T-helper 22 cell (primary cell): ENCODE measurements around the gene DLEC1.
"Not testable (repeated sequence)": the region's sequence is repeated elsewhere in the genome, so short reads cannot be mapped to it uniquely, and the experiment has no call there.

Source experiments
- DNase-seq: peaks from one replicate; pipeline ENCODE4 v3.0.0-alpha.2; 2020; ENCODE audit warnings: low read depth

Gene DLEC1

DNA sequence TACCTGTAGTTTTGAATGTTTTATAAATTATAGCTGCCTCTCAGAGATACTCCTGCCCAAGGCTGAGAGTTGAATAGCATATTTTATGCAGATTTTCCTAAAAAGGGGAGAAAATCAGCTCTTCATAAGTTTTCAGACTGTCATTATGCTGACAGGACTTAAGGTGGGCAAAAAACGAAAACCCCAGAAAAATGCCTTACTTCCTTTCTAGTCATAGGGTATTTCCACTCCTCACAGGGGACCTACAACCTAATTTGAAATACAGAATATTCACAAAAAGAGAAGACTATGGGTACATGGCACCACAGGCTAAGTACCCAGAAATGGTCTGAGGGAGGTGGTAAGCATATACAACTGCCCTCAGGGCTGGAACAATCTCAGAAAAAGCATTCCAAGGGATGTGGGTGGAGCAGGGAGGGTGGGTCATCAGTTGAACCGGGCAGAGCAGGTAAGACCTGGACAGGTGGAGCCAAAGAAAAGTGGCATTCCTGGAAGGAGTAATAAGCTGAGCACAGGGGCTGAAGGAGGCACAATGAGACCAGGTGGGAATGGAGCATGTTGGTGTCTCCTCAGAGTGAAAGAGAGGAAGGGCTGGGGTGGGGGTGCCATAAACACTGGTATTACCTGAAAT lies 115.7 kb downstream of the DLEC1 start:
- no peak for DNase-seq

DNA sequence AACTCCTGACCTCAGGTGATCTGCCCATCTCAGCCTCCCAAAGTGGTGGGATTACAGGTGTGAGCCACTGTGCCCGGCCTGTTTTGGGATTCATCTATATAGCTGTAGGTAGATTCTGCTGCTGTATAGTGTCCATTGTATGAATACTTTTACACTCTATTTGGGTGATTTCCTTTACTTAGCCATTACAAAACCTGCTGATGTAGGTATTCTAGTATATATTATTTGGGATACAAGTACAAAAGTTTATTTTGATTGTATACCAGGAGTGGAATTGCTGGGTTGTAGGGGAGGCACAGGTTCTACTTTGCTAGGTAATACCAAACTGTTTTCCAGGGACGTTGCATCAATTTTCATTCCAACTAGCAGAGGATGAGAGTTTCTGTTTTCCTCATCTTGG lies 116.8 kb downstream of the DLEC1 start:
- DNase-seq, result no peak

DNA sequence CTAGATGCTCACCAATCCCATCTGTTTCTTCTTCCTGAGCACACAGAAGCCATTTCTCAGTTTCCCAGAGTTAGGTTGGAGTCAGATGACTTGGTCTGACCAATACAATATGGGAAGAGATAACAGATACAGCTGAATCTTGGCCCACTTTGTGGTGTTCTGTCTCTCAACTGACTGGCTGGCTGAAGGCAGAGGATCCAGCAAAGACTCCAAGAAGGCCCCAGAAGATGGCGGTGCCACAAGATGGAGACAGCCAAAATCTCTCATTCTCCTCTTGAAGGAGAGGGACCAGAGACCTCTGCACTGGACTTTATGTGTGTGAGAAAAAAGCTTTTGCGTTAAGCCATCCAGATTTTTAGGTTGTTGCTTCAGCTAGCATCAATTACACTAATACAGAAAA lies 118.1 kb downstream of the DLEC1 start:
- no peak for DNase-seq

DNA sequence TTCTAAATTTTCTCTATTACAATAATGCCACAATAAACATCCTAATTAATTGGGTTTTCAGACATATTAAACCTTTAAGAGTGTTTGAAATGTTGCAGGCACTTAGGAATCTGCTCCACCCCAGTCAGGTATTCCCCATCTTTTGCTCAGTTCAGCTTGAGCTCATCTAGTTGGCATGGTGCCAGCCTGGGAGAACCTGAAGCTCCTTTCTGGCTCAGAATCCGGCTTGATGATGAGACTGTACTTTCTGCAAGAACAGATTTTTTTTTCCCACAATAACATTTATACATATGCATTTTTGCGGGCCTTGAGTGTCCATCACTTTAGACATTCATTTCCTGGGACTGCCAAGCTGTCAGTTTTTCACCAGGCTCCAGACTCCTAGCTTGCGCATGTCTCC lies 118.6 kb downstream of the DLEC1 start:
- no peak for DNase-seq

DNA sequence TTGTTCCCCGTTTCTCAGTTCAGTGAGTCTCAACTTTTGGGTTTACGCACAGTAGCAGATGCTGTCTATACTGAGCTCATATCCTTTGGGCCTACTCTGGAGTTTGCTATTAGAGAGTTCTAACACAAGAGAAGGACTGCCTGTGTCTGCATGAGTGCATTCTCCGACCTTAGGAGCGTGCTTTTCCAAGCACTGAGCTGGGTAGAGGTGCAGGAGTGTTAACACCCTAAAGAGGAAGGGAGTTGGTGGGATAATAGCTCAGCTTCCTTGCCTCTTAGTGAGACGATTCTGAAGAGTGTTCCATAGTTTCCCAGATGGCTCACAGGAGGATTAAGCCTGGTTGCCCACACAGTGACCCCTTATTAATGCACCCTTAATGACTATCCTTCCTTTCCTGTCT lies 119.5 kb downstream of the DLEC1 start:
- DNase-seq, result no peak

DNA sequence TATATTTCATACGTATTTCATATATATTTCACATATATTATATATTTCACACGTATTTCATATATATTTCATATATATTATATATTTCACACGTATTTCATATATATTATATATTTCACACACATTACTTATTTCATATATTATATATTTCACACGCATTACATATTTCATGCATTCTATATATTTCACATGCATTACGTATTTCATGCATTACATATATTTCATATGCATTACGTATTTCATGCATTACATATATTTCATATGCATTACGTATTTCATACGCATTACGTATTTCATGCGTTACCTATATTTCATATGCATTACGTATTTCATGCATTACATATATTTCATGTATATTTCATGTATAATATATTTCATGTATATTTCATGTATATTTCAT lies 121.7 kb downstream of the DLEC1 start:
- not testable (repeated sequence) for DNase-seq

DNA sequence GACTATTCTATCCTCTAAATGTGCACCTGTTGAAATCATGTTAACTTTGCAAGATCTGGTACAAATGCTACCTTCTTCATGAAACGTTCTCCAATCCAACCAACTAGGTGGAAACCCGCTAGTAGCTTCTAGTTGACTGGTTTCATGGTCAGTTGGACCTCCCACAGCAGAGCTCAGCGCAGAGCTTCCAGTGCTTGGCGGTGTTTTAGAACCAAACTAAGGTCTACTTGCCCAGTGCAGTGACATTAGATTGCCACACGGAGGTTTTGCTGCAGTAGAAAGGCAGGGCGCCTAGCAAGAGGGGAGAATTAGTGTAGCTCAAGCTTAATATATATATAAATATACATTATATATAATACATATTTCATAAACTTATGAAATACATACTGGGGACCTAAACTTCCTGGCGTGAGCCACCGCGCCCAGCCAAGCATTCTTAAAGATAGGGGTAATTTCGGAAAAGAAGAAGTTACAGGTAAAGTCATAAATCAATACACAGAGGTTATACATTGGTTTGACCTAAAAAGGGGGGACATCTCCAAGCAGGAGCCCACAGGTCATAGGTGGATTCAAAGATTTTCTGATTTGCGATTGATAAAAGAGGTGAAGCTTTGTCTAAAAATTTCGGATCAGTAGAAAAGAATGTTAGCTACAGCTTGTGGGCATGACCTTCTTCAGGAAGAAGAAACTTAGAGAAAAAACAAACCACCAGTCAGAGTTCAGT lies 124.3 kb downstream of the DLEC1 start:
- DNase-seq, result no peak

DNA sequence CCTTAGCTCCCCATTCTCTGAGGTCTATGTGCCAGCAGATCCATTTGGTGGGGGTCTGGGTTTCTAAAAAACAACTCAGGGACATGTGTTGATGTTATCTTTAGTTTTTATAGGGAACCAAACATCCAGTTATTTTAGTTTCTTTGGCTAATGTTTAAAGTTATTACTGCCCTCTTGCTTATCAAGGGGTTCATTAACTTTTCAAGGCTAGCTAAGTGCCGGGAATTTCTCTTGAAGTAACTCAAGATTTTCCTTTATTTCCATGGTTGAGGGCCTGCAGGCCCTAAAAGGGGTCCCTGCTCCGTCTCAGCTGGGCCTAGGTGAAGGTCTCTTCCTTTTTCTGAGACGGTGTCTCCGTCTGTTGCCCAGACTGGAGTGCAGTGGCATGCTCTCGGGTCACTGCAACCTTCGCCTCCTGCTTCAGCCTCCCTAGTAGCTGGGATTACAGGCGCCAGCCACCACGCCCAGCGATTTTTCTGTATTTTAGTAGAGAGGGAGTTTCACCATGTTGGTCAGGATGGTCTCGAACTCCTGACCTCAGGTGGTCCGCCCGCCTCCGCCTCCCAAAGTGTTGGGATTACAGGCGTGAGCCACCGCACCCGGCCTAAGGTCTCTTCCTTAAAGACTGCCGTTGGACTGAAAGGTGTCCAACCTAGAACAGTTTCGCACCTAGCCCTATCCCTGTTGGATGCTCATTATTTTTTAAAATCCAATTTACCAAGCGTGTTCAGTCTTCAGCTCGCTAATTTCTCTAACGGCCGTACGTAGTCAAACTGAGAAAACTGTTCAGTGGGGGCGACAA lies 125.0 kb downstream of the DLEC1 start:
- no peak for DNase-seq

DNA sequence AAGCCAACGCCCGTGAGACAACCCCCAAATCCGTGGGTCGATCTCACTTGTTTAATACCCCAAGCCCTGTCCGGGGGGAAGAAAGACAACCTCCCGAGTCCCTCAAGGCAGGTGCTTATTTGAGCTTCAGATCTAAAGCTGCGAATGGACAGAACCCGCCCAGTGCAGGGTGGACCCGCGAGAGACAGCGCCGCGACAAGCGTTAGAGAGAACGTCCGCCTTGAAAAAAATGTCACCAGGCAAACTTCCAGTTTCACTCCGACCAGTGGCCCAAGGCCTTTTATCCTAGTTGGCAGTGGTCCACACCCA lies 125.6 kb downstream of the DLEC1 start:
- DNase-seq, result no peak

DNA sequence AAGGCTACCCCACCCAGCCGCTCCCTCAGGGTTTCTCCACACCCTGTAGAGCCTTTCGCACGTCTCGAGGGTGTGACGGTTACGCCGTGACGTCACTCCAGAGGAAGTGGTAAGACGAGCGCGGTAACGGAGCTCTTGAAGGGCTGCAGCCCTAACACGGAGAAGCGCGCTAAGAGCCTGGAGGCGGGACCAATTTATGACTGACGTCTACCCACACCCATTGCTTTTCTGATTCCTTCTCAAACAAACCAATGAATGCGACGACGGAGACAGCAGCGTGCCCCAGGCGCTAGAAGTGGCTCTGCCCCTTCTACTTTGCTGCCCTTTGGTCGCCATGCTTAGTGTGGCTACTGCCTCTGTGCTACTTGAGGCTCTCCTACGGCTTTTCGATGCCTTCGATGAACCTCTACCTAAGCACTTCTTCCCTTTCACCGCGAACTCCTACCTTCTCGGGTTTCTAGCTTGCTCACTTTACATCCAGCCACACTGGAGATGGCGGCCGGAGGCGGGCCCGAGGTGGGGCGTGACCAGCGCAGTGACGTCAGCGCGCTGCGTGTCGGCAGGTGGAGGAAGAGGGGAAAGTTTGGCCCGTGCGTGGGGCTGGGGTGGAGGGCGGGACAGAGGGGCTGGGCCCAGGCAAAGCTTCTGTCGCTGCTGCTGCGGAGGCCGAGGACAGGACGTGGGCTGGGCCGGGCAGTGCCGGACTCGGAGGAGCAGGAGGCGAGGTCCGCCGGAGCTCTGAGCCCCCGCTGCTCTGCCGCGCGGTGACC lies 126.1 kb downstream of the DLEC1 start, which contains the start of gene OXSR1:
Gene OXSR1 (plus strand): TSS at position 586 of the 770 bp plus-strand sequence. CDS start 340 bp downstream, outside the sequence.
- peak; percentile 95 for DNase-seq

DNA sequence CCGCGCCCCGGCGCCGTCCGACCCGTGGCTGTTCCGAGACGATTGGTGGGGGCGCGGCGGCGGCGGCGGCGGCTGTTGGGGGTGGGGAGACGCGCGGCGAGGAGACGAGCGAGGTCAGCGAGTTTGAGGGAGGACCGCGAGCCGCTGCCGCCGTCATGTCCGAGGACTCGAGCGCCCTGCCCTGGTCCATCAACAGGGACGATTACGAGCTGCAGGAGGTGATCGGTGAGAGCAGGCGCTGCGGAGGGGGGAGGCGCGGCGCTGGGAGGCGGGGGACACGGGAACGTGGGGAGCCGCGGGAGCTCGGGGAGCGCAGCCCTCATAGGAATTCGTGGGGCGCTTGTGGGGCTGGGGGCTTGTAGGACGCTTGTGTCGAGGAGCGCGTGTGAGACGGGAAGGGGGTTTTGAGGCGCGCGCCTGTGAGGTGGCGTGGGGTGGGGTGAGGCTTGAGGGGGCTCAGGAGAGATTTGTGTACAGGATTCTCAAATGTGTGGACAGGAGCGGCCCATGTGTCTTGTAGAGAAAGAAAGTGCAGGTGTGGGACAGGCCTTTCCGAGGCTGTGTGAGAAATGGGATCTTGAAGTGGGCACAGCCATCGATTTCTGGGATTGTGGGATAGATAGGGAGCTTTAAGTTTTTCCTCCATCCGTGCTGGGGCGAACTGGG lies 126.8 kb downstream of the DLEC1 start:
- no peak for DNase-seq

DNA sequence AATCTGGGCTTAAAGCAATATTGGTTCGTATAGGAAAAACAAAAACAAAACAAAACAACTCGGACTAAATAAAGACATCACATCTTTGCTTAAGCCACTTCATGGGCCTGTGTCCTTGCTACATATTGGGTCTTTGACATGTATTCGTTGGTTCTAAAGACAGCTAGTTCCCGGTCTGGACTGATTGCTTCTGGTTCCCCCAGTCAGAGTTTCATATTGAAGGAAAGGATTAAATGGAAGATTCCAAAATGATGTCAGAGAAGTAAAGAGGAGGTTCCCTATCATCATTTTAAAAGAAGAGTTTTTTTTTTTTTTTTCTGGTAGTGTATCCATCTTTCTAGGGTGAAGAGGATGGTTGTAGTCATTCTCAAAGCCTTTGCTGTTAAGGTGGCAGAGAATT lies 128.6 kb downstream of the DLEC1 start:
- DNase-seq, result no peak

DNA sequence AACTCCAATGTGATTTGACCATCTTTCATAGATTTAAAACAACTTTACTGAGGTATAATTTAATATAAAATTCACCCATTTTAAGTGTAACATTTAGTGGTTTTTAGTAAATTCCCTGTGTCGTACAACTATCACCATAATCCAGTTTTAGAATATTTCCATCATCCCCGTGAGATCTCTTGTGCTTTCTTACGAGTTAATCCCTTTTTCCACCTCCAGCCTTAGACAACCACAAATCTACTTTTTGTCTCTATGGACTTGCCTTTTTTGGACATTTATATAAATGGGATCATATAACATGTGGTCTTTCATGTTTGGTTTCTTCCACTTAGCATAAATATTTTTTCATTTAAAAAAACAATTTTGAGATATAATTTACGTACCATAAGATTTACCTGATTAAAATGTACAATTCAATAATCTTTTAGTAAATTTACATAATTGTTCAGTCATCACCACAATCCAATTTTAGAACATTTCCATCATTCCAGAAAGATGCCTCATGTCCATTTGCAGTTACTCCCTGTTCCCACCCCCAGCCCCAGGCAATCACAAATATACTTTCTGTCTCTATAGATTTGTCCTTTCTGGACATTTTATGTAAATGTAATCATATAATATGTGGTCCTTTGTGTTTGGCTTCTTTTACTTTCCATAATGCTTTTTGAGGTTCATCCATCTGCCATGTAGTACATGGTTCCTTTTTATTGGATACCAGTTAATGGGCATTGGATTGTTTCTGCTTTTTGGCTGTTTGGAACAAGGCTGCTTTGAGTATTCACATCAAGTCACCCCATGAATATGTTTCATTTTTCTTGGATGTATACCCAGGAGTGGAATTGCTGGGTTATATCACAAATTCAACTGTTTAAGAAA lies 129.4 kb downstream of the DLEC1 start:
- DNase-seq, result no peak

DNA sequence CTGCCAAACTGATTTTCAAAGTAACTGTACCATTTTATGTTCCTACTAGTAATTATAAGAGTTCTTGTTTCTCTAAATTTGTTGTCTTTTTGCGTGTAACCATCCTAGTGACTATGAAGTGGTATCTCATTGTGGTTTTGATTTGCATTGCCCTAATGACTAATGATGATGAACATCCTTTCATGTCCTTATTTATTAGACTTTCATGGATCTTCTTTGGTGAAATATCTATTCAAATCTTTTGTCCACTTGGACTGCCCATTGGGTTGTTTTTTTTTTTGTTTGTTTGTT lies 130.0 kb downstream of the DLEC1 start:
- DNase-seq, result no peak

DNA sequence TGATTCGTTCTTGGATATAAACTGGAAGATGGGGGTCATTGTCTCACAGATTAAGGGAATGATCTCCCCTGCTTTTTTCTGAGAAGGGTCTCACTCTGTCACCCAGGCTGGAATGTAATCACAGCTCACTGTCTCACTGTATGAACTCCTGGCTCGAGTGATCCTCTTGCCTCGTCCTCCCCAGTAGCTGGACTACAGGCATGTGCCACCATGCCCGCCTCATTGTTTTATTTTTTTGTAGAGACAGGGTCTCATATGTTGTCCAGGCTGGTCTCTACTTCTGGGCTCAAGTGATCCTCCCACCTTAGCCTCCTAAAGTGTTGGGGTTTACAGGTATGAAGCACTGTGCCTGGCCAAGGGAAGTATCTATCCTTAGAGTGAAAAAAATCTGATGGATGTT lies 131.7 kb downstream of the DLEC1 start:
- DNase-seq, result no peak

DNA sequence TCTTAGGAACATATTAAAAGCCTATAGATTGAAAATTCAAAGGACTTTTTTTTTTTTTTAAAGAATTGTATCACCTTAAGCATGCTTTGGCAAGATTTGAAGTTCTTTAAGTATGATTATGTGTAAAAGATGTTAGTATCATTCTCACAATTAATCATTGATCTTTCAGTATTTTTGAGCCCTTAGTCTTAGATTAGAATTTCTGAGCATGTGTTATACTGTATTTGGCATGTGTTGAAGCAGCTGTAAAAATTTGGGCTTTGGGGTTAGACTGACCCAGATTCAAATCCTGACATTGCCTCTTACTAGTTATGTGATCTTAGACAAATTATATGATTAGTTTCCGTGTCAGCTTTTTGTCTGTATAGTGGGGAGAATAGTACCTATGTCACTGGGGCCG lies 132.6 kb downstream of the DLEC1 start:
- DNase-seq, result no peak
